ENCODE measurements around the gene WDR4.
"Not testable (repeated sequence)": the region's sequence is repeated elsewhere in the genome, so short reads cannot be mapped to it uniquely, and the experiment has no call there.

Gene WDR4

GRCh38 chr21:42854246-42855010 lies 24.9 kb downstream of the WDR4 start:
- in situ Hi-C loops (cut with MboI; ENCODE audit: low sequenced_read_pairs), result no loop called here

- in situ Hi-C loops (cut with MboI; ENCODE audit: low sequenced_read_pairs), result no loop called here
These were observed 25.7 kb downstream of the WDR4 start for GRCh38 chr21:42853621-42854020.

GRCh38 chr21:42852925-42853570 lies 26.3 kb downstream of the WDR4 start:
- in situ Hi-C loops (cut with MboI; ENCODE audit: low sequenced_read_pairs), result no loop called here

GRCh38 chr21:42851812-42852665 lies 27.3 kb downstream of the WDR4 start:
- in situ Hi-C loops (cut with MboI; ENCODE audit: low sequenced_read_pairs), result no loop called here

GRCh38 chr21:42850866-42851391 lies 28.4 kb downstream of the WDR4 start:
- in situ Hi-C loops (cut with MboI; ENCODE audit: low sequenced_read_pairs), result no loop called here

GRCh38 chr21:42850463-42850862 lies 28.9 kb downstream of the WDR4 start:
- in situ Hi-C loops (cut with MboI; ENCODE audit: low sequenced_read_pairs), result no loop called here

GRCh38 chr21:42849759-42850412 lies 29.5 kb downstream of the WDR4 start:
- in situ Hi-C loops (cut with MboI; ENCODE audit: low sequenced_read_pairs), result no loop called here

GRCh38 chr21:42848932-42849758 lies 30.2 kb downstream of the WDR4 start:
- in situ Hi-C loops (cut with MboI; ENCODE audit: low sequenced_read_pairs), result no loop called here

GRCh38 chr21:42848144-42848931 lies 31.0 kb downstream of the WDR4 start:
- in situ Hi-C loops (cut with MboI; ENCODE audit: low sequenced_read_pairs), result not testable (repeated sequence)

GRCh38 chr21:42847726-42848125 lies 31.6 kb downstream of the WDR4 start:
- in situ Hi-C loops (cut with MboI; ENCODE audit: low sequenced_read_pairs), result no loop called here

- in situ Hi-C loops (cut with MboI; ENCODE audit: low sequenced_read_pairs), result no loop called here
These were observed 32.2 kb downstream of the WDR4 start for GRCh38 chr21:42847051-42847707.

GRCh38 chr21:42846221-42846620 lies 33.1 kb downstream of the WDR4 start:
- in situ Hi-C loops (cut with MboI; ENCODE audit: low sequenced_read_pairs), result no loop called here

- in situ Hi-C loops (cut with MboI; ENCODE audit: low sequenced_read_pairs), result no loop called here
These were observed 33.9 kb downstream of the WDR4 start for GRCh38 chr21:42845296-42845965.

GRCh38 chr21:42844411-42845113 lies 34.8 kb downstream of the WDR4 start:
- in situ Hi-C loops (cut with MboI; ENCODE audit: low sequenced_read_pairs), result no loop called here

- in situ Hi-C loops (cut with MboI; ENCODE audit: low sequenced_read_pairs), result no loop called here
These were observed 36.3 kb downstream of the WDR4 start for GRCh38 chr21:42843056-42843455.

GRCh38 chr21:42841916-42842655 lies 37.3 kb downstream of the WDR4 start:
- in situ Hi-C loops (cut with MboI; ENCODE audit: low sequenced_read_pairs), result not testable (repeated sequence)

Measured in hTERT RPE-1 (cell line).